Astrocyte (in vitro differentiated cells and primary cell): ENCODE data around the gene SLC16A12.

Source experiments
- EZH2 ChIP-seq: IDR thresholded peaks from 2 replicates; pipeline ENCODE4 v1.6.1; 2012; ENCODE audit warnings: mild to moderate bottlenecking, low read length, inconsistent platforms; ENCODE audit not compliant: insufficient read depth
- TF ChIP-seq, protein P1 (sequence below): IDR thresholded peaks from 2 replicates; pipeline ENCODE4 v1.5.1; 2011; ENCODE audit warnings: low read depth, mild to moderate bottlenecking, inconsistent platforms, low read length, moderate library complexity; ENCODE audit not compliant: insufficient read depth

DNA sequence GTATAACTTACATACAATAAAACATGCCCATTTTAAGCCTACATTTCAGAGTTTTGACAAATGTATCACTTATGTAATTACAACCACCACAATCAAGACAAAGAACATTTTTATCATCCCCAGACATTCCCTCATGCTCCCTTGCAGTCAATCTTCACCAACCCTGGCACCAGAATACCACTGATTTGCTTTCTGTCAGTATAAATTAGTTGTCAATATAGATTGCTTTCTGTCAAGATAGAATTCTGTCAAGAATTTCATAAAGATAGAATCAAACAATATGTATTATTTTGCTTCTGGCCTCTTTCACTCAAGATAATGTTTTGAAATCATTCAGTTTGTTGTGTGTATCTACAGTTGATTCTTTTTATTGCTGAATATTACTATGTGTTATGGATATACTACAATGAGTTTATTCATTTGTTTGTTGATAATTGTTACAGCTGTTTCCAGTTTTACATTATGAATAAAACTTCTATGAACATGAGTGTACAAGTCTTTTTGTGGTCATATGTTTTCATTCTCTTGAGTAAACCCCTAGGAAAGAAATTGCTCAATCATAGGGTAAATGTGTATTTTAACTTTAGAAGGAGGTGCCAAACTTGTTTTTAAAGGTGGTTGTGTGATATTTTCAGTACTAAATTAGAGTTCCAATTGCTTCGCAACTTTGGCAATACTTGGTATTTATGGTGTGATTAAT lies 64.1 kb downstream of the SLC16A12 start:
- no peak for TF ChIP-seq EZH2
- TF ChIP-seq, protein P1, sequence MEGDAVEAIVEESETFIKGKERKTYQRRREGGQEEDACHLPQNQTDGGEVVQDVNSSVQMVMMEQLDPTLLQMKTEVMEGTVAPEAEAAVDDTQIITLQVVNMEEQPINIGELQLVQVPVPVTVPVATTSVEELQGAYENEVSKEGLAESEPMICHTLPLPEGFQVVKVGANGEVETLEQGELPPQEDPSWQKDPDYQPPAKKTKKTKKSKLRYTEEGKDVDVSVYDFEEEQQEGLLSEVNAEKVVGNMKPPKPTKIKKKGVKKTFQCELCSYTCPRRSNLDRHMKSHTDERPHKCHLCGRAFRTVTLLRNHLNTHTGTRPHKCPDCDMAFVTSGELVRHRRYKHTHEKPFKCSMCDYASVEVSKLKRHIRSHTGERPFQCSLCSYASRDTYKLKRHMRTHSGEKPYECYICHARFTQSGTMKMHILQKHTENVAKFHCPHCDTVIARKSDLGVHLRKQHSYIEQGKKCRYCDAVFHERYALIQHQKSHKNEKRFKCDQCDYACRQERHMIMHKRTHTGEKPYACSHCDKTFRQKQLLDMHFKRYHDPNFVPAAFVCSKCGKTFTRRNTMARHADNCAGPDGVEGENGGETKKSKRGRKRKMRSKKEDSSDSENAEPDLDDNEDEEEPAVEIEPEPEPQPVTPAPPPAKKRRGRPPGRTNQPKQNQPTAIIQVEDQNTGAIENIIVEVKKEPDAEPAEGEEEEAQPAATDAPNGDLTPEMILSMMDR = no peak
